ENCODE measurements around the gene GAPT. TPM values are rescaled to one million over a fixed set of nuclear protein-coding genes. Genes with fewer than 3 reads are reported as not detected.

The GAPT gene
- total and polyA plus RNA-seq, 2 donors (not counting 3 experiments of a cell fraction or from before 2014, with no cell fraction given), result not detected

DNA sequence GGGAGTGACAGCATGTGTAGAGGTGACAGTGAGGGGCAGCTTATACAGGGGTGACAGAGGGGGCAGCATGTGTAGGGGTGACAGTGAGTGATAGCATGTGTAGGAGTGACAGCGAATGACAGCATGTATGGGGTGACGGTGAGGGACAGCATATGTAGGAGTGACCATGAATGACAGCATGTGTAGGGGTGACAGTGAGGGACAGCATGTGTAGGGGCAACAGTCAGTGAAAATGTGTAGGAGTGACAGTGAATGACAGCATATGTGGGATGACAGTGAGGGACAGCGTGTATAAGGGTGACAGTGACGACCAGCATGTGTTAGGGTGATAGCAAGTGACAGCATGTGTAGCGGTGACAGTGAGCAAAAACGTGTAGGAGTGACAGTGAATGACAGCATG lies 9.4 kb upstream of the GAPT start:
- BruUV-seq (replicated peaks), result no TSS peak

More for the DNA sequence above, 9.4 kb upstream of the GAPT start:
- H3K9me1 ChIP-seq (replicated peaks; ENCODE audit: control insufficient read depth, extremely low read depth, insufficient read depth, low read length), result no peaks in the 10 kb centered on the region
- peaks cover 6 to 7% of the 10 kb centered on the region in 2 experiments for H3K27me3 ChIP-seq (ENCODE audit: control insufficient read depth in 2 of 2, insufficient read depth in 2 of 2, low read length in 2 of 2)
- DNase-seq (ENCODE audit: low read depth, low spot score) (no peak), FAIRE-seq (no peak)
- H3K4me1 ChIP-seq (ENCODE audit: control insufficient read depth, extremely low read depth, insufficient read depth, low read length), result no peaks in the 10 kb centered on the region
- no peaks in the 10 kb centered on the region for H3K36me3 ChIP-seq (ENCODE audit: control insufficient read depth in 2 of 2, extremely low read depth in 1 of 2, insufficient read depth in 2 of 2, low read length in 2 of 2)
- no peaks in the 10 kb centered on the region for H4K20me1 ChIP-seq (replicated peaks; ENCODE audit: control insufficient read depth, extremely low read depth, insufficient read depth, low read length)
- dilution Hi-C loops (cut with MboI; ENCODE audit: extremely low pct_ligation_motif_present, low sequenced_read_pairs) (no loop called here), intact Hi-C loops (cut with micrococcal nuclease) (no loop called here)
- ChIA-PET POLR2A (no interaction called here), CTCF (no interaction called here)
- TF ChIP-seq, protein P1, sequence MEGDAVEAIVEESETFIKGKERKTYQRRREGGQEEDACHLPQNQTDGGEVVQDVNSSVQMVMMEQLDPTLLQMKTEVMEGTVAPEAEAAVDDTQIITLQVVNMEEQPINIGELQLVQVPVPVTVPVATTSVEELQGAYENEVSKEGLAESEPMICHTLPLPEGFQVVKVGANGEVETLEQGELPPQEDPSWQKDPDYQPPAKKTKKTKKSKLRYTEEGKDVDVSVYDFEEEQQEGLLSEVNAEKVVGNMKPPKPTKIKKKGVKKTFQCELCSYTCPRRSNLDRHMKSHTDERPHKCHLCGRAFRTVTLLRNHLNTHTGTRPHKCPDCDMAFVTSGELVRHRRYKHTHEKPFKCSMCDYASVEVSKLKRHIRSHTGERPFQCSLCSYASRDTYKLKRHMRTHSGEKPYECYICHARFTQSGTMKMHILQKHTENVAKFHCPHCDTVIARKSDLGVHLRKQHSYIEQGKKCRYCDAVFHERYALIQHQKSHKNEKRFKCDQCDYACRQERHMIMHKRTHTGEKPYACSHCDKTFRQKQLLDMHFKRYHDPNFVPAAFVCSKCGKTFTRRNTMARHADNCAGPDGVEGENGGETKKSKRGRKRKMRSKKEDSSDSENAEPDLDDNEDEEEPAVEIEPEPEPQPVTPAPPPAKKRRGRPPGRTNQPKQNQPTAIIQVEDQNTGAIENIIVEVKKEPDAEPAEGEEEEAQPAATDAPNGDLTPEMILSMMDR (IDR thresholded peaks at IDR 0.05; ENCODE audit: extremely low read depth in 1 of 2, insufficient read depth in 1 of 2, low read depth in 1 of 2, low read length in 2 of 2), result no peak
- no peak for TF ChIP-seq GATA2 (IDR thresholded peaks at IDR 0.05; ENCODE audit: insufficient read depth, insufficient read length, low read depth, low read length)
- no peak for TF ChIP-seq POLR2A (IDR thresholded peaks at IDR 0.05; ENCODE audit: low read depth, low read length)
- TF ChIP-seq MYC (IDR thresholded peaks at IDR 0.05; ENCODE audit: low read depth, low read length), result no peak
- TF ChIP-seq EZH2 (IDR thresholded peaks at IDR 0.05; ENCODE audit: borderline replicate concordance, low read depth, low read length, severe bottlenecking), result no peak
- TF ChIP-seq POLR2AphosphoS5 (IDR thresholded peaks at IDR 0.05; ENCODE audit: insufficient read depth, low read depth, low read length), result no peak
- TF ChIP-seq FOS (IDR thresholded peaks at IDR 0.05; ENCODE audit: borderline replicate concordance, insufficient read depth, low read length), result no peak
- TF ChIP-seq JUN (IDR thresholded peaks at IDR 0.05; ENCODE audit: borderline replicate concordance, insufficient read depth, insufficient read length, low read depth), result no peak
- TF ChIP-seq, protein P2, sequence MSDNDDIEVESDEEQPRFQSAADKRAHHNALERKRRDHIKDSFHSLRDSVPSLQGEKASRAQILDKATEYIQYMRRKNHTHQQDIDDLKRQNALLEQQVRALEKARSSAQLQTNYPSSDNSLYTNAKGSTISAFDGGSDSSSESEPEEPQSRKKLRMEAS (IDR thresholded peaks at IDR 0.05; ENCODE audit: insufficient read depth, insufficient read length), result no peak
- H3K79me2 ChIP-seq (ENCODE audit: control insufficient read depth, insufficient read depth, low read length), result no peaks in the 10 kb centered on the region
- no peak overlapping the region for H2AFZ ChIP-seq (ENCODE audit: low read depth, low read length)
- no peaks in the 10 kb centered on the region for H3K9me3 ChIP-seq (replicated peaks; ENCODE audit: control insufficient read depth, insufficient read depth, low read length)
- no peak overlapping the region for H3K27ac ChIP-seq (ENCODE audit: insufficient read depth, low read depth, low read length)
- H3K9ac ChIP-seq (replicated peaks; ENCODE audit: extremely low read depth, insufficient read depth, low read length), result no peak overlapping the region
- no peak overlapping the region for H3K4me3 ChIP-seq (replicated peaks in 1 of 3; ENCODE audit: insufficient read depth in 1 of 3, low read depth in 1 of 3, low read length in 3 of 3)
- no peak overlapping the region for H3K4me2 ChIP-seq (ENCODE audit: insufficient read depth, low read length)

All from endothelial cell of umbilical vein (primary cell).